Left kidney (tissue), 2 donors: ENCODE measurements around the gene BCL11B. TPM values are rescaled to one million over a fixed set of nuclear protein-coding genes. Genes with fewer than 3 reads are reported as not detected.

Experiments
- DNase-seq: peaks from one replicate; pipeline ENCODE4 v3.0.0-alpha.2; 2013
- polyA plus RNA-seq: library from polyadenylated mRNA; unstranded; fragments of 120-200 nt; gene quantifications from one replicate; pipeline ENCODE4 v1.2.1, GENCODE V29; 2013; ENCODE audit not compliant: insufficient read length

Gene BCL11B
- polyA plus RNA-seq, 1 donor: 2.7 TPM

GRCh38 chr14:99159341-99160340 lies 112.4 kb downstream of the BCL11B start:
- no peak for DNase-seq

- no peak for DNase-seq
These were observed 113.3 kb downstream of the BCL11B start for GRCh38 chr14:99158646-99159165.

- DNase-seq: no peak
These were observed 113.8 kb downstream of the BCL11B start for GRCh38 chr14:99158150-99158549.

DNA sequence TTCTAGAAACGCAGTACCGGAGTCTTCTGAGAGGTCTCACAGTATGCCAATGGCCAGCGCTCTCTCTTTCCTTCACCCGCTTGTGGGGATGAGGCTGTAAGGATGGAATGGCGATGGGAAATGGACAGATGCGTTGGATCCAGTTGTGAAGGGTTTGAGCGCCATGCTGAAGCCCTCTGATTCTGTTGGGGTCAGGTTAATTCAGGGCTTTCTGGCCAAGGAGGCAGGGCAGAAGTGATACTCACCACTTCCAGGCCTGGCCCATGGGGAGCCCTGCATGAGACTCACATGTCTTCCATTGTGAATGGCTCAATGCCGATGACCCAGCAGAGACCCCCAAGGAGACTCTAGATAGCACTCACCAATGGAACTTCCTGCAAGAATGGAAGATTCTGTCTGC lies 114.3 kb downstream of the BCL11B start:
- no peak for DNase-seq

DNA sequence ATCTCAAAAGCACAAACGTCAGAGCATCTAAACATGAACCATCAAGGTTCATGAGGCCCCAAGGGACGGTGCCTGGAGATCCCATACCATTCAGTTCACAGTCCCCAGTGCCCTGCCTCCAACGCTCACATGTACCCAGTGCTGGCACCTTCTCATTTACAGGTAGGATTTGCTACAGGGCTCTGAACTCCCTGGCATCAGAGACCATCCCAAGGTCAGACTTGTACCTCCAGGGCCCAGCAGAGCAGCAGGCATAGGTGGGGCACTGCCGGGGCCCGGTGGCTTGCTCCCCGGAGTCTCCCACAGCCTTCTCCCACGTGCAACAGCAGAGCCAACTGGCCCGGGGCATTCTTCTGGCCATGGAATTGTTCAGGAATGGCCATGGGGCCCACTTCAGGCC lies 114.8 kb downstream of the BCL11B start:
- DNase-seq: no peak

- no peak for DNase-seq
These were observed 115.2 kb downstream of the BCL11B start for GRCh38 chr14:99156814-99157213.

DNA sequence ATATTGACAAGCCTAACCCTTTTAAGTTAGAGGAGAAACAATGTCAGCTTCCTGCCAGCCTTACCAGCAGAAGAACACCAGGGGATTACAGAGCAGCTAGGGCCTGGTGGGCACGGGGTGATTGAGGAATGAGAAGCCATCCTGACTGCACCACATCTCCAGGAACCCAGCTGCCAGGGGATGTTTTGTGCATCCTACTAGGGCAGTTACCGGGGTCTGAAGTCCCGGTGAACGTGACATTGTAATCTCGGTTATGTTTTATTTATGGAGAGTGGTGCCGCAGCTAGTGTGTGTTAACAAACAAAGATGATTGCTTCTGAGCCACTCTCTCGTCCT lies 115.9 kb downstream of the BCL11B start:
- DNase-seq: no peak

GRCh38 chr14:99155173-99156089 lies 116.6 kb downstream of the BCL11B start:
- DNase-seq: no peak

DNA sequence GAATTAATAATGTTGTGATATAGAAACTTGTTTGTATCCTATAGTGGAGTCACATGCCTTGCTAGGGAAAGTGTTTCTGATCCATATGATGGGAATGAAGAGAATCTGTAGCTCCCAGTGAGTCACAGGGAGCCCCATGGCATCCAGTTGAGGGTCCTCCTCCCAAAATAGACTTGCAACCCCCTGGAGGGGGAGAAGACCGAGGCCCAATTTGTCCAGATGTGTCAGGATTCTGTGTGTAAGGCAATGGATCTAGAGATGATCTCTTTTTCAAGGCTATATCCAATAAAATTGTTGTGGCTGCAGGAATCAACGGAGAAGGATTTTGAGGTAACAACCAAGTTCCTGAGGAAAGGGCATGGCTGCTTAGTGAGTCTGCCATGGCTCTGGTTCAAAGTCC lies 121.8 kb downstream of the BCL11B start:
- no peak for DNase-seq

GRCh38 chr14:99148861-99149610 lies 123.0 kb downstream of the BCL11B start:
- DNase-seq: no peak

- DNase-seq: no peak
These were observed 123.9 kb downstream of the BCL11B start for GRCh38 chr14:99148131-99148530.

GRCh38 chr14:99147366-99147740 lies 124.6 kb downstream of the BCL11B start:
- DNase-seq: no peak

GRCh38 chr14:99146616-99147365 lies 125.2 kb downstream of the BCL11B start:
- no peak for DNase-seq

DNA sequence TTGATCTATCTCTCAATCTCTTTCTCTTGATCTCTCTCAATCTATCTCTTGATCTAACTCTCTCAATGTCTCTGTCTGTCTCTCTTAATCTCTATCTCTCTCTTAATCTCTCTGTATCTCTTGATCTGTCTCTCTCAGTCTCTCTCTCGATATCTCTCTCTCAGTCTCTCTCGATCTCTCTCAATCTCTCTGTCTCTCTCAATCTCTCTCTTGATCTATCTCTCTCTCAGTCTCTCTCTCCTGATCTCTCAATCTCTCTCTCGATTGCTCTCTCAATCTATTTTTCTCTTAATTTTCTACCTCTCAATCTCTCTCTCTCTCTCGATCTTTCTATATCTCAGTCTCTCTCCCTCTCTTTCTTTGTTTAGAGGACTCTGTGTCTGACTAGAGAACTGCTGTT lies 126.7 kb downstream of the BCL11B start:
- no peak for DNase-seq

DNA sequence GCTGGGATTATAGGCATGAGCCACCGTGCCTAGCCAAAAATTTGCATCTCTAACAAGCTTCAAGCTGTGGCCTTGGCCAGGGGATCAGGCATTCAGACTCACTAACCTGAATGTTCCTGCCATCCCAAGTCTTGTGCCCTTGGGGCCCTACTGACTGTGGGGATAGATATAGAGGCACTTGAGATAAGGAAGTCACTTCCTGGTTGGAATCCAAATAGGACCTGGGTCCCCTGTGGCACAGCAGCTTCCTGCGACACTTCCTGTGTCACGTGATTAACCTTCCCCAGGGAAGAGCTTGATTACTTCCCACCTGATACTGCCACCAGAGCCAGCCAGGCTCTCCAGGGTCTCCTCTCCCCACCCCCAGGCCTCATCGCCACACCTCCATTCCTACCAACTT lies 128.2 kb downstream of the BCL11B start:
- DNase-seq: no peak

GRCh38 chr14:99143126-99143525 lies 128.9 kb downstream of the BCL11B start:
- no peak for DNase-seq

DNA sequence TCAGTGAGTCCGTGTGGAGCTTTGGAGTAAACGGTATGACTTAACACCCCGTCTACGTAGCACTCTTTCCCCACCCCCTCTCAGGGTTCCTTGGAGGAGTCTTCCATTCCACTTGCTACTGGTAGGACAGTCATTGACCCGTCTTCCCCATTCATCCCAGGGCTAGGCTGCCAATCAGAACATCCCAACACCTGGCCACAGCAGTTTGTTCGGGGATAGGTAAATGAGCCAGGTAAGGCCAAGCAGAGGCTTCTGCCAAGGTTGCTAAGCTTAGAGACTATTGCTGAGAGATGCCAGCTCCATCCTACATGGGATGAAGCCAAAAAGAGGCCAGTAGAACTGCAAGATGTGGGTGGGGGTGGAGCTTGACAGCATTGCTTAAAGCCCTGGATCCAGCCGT lies 130.8 kb downstream of the BCL11B start:
- DNase-seq: no peak

GRCh38 chr14:99138999-99139865 lies 132.8 kb downstream of the BCL11B start:
- no peak for DNase-seq

DNA sequence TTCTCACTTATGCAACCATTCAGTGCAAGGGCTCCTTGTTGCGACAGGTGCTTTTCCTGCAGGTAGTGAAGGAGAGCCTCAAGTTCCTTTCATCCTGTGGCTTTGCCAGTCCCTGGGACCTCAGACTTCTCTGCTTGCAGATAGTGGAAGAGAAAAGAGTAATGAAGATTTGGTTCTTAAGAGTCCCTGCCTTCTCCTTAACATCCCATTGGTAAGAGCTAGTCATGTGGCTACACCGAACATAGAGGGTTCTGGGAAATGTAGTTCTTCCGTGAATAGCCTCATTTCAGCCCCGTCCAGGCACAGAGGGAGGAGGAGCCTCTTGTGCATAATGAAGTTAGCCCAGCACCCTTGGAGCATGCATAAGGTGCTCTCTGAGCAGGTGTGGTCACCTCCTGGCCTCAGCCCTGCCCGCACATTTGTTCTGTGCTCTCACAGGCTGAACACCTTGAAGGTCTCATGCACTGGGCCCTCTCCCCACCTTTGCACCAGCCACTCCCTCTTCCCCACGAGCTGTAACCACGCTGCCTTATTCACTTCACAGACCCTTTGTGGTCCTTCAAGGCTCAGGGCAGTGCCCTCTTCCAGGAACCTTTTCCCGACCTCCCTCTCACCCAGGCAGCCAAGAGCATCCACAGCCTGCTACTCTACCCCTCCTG lies 134.0 kb downstream of the BCL11B start:
- no peak for DNase-seq
